NCI-H345 (cell line): ENCODE measurements around the gene ZC3H12C.

Experiments
- DNase-seq: peaks from one replicate; lab custom pipeline; 2025; lab: John Stamatoyannopoulos, UW

ZC3H12C gene

GRCh38 chr11:110152199-110152598 lies 59.0 kb downstream of the ZC3H12C start:
- no peak for DNase-seq

DNA sequence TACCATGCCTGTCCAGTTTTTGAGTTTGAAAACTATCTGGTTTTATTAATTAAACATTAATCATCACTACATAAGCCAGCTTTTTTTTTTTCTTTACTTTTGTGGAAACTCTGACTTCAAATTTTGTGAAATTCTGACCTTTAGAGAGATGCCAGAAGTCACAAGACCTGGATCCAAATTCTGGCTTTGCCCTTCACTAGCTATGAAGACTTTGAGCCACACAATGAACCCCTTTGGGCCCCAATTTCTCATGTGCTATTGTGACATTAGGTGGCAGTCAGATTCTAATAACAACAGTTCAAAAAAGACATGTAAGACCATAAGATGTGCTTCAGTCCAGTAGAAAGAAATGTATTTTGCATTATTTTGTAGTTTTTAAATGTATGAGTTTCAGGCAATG lies 60.3 kb downstream of the ZC3H12C start:
- no peak for DNase-seq

GRCh38 chr11:110156503-110156902 lies 63.3 kb downstream of the ZC3H12C start:
- DNase-seq: no peak

GRCh38 chr11:110158317-110159200 lies 65.4 kb downstream of the ZC3H12C start:
- DNase-seq: no peak

GRCh38 chr11:110159476-110159875 lies 66.3 kb downstream of the ZC3H12C start:
- DNase-seq: no peak

DNA sequence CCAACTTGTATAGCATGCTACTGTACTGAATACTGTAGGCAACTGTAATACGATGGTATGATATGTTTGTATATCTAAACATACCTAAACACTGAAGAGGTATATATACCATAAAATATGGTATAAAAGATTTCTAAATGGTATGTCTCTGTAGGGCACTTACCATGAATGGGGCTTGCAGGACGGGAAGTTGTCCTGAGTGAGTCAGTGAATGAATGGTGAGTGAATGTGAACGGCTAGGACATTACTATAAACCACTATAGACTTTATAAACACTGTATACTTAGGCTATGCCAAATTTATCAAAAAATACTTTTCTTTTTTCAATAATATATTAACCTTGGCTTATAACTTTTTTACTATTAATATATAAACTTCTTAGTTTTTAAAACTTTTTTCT lies 66.8 kb downstream of the ZC3H12C start:
- no peak for DNase-seq

- no peak for DNase-seq
These were observed 67.2 kb downstream of the ZC3H12C start for GRCh38 chr11:110160437-110160836.

- no peak for DNase-seq
These were observed 67.9 kb downstream of the ZC3H12C start for GRCh38 chr11:110161061-110161460.

- no peak for DNase-seq
These were observed 69.0 kb downstream of the ZC3H12C start for GRCh38 chr11:110162216-110162615.

GRCh38 chr11:110165039-110165925 lies 72.1 kb downstream of the ZC3H12C start:
- no peak for DNase-seq

DNA sequence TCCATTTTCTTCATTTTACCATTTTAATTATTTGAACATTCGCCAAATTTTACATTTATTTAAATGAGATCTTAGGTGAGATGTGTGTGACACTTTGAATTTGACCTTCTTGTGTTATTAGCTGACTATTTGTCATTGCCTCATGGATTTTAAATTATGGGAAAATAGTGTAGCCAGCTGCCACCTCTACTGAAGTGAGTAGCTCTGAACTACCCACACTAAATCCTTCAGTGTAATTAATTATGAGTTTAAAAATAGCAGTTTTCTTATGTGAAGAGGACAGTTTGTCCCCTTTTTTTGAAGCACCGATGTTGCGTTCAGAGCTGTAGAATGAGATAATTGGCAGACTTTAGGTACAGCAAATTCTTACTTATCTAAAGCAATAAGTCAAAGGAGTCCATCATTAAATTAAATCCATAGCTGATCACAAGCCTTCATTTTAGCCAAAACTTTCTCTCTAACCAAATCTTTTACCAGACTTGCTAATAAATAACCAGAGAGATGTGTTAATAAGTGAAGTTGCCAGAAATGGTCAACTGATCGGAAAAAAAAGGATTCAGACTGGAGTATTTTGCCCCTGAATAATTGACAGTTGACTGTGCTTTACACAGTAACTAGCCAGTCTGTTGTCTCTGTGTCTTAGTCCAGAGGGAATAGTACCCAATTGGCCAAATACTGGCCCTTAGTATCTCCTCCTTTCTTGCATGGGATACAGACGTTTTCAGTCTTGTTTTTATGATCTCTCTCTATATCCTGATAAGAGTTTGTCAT lies 75.0 kb downstream of the ZC3H12C start:
- DNase-seq: no peak

- no peak for DNase-seq
These were observed 76.5 kb downstream of the ZC3H12C start for GRCh38 chr11:110169738-110170137.

GRCh38 chr11:110172468-110173065 lies 79.4 kb downstream of the ZC3H12C start:
- DNase-seq: no peak

DNA sequence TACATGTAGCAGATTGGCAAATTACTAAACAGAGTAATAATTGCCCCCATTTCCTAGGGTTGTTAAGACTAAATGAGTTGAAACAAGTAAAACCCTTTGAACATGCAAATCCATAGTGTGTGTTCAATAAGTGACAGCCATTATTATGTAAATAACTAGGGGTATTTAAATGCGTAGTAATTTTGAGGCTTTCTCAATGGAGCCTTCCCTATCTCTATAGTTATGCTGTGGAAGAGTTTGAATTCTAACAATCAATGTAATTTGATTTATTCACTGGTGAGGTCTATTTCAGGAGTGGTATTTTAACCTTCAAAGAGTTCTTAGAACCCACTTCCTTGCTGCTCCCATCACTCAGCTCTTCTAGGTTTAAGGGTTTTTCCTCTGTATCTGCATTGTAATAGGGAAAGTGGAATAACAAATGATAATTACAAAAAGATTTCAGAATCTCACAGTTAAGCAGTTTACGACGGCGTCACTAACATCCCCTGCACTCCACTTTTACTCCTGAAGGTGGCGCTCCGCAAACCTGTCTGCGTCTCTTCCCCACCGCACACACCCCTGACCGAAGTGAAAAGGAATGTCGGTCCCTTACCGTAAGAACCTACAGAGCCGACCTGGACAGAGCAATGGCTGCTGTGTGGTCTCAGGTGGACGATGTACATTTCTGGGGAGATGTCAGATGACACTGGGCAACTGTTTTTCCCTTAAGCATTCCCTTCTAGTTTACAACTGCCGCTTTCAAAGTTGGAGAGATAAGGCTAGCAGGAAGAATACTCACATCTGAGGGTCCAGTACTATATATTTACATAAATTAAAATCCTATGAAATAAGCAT lies 80.8 kb downstream of the ZC3H12C start:
- no peak for DNase-seq

DNA sequence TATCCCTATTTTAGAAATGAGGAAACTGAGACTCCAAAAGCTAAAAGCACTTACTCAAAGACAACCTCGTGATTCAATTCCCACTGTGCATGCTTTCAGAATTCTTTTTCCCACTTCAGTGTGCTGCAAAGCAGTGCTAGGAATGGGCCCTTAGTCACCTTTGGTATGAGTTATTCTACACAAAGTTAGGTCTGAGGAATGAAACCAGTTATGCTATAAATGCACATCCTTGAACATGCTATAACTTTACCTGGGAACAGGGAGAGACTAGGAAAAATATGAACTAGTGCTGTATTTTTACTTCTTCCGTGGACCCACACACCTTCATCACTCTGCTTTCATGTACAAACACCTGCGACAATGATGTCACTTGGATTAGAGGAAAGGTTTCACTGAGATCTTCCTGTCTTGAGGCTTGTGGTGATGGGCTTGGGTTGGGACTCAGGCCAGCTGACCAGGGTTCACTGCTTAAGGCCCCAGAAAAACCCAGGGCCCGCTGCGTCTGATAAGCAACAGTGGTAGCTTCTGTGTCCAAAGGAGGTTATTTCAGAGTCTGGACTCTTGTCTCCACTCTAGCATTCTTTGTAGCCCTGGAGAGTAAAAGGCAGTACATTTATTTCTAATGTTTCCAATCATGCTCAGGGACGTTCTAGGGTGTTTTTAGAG lies 81.6 kb downstream of the ZC3H12C start:
- DNase-seq: no peak

GRCh38 chr11:110176366-110177085 lies 83.3 kb downstream of the ZC3H12C start:
- no peak for DNase-seq

DNA sequence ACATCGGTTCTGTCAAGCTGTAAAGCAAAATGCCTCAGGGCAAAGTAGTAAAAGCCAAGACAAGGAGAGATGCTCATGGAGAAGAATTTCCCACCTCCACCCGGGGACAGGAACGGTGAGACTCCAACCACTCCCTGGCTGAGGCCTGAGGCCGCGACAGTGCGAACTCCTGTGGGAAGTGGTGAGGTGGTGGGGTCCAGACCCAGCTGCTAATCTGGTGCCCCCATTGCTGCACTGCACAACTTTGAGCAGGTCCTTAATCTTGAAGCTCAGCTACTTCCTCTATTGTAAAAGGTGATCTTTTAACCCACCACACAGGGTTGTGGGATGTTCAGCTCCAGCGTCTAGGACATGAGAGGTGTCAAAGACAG lies 83.9 kb downstream of the ZC3H12C start:
- no peak for DNase-seq

DNA sequence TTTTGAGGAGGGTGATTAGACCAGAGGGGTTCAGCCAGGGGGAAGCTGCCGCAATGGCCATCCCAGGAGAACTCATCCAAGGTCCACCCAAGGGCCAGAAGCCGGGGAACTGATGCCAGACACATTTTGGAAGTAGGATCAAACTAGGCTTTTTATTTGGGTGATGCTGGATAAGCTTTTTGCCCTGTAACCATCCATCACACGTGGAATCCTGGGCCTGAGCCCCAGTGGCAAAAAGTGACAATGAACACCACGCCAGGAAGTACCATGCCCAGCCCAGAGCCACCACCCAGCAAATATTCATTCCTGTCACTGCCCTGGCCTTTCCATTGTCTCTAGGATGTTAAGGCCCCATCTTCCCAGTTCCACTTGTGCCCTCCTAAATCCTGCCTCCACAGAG lies 85.9 kb downstream of the ZC3H12C start:
- no peak for DNase-seq

DNA sequence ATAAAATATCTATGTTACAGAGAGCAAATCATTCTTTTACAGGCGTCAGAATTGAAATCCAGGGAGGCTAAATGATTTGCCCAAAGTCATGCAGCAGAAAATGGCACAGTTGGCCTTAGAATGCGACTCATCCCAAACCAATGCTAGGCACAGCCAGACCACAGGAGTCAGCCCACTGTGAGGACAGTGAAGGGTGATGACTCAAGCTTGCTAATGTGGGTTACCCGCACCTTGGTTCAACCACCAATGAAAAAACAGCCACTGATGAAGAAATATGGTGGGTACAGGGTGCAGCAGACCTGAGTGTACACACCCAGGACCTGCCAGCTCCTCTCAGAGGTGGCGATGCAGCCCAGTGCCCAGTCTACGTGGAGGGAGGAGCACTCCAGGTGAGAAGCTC lies 89.7 kb downstream of the ZC3H12C start:
- no peak for DNase-seq

DNA sequence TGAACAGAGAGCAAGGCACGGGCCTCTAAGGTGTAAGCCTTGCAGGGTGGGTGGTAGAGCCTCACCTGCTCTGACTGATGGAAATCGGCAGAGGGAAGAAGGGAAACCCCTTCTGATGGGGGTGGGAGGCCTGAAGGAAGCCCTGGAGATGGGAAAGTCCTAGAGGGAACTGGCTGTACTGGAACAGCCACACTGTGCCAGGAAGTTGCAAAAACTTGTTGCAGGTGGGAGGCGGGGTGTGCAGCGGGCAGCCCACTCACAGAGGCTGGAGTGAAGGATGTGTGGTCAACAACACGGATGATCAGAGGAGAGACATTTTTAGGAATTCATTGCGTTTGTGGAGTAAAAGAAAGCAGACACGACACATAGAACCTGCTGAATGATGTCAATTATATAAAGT lies 91.3 kb downstream of the ZC3H12C start:
- no peak for DNase-seq
